GM12865 (cell line): ENCODE data around the gene SLC5A11.

Experiments
- DNase-seq: peaks from one replicate; pipeline ENCODE4 v3.0.0; 2010; ENCODE audit warnings: low read depth
- H3K4me3 ChIP-seq: 2 replicates; pipeline ENCODE4 v1.5.1; 2011; ENCODE audit warnings: mild to moderate bottlenecking, low read depth, low read length, control low read depth
- CTCF ChIP-seq: IDR thresholded peaks from 2 replicates; pipeline ENCODE4 v1.5.1; 2011; ENCODE audit warnings: low read length, control low read depth, low read depth, inconsistent platforms; ENCODE audit not compliant: insufficient read depth; ENCODE audit errors: missing control alignments

The SLC5A11 gene

GRCh38 chr16:24944206-24944605 lies 98.4 kb downstream of the SLC5A11 start:
- no peak overlapping the region for H3K4me3 ChIP-seq
- no peak for DNase-seq
- no peak for TF ChIP-seq CTCF

GRCh38 chr16:24946155-24946554 lies 100.4 kb downstream of the SLC5A11 start:
- no peak overlapping the region for H3K4me3 ChIP-seq
- no peak for DNase-seq
- no peak for TF ChIP-seq CTCF

- no peak for TF ChIP-seq CTCF
- H3K4me3 ChIP-seq = no peak overlapping the region
- DNase-seq = no peak
These were observed 104.5 kb downstream of the SLC5A11 start for GRCh38 chr16:24950275-24950674.

GRCh38 chr16:24953306-24953705 lies 107.5 kb downstream of the SLC5A11 start:
- DNase-seq = no peak
- no peak overlapping the region for H3K4me3 ChIP-seq
- TF ChIP-seq CTCF = no peak

GRCh38 chr16:24953721-24954120 lies 108.0 kb downstream of the SLC5A11 start:
- no peak overlapping the region for H3K4me3 ChIP-seq
- TF ChIP-seq CTCF = no peak
- DNase-seq = no peak

- no peak for DNase-seq
- no peak for TF ChIP-seq CTCF
- no peak overlapping the region for H3K4me3 ChIP-seq
These were observed 108.4 kb downstream of the SLC5A11 start for GRCh38 chr16:24954137-24954536.

GRCh38 chr16:24955975-24956731 lies 110.4 kb downstream of the SLC5A11 start:
- no peak for DNase-seq
- no peak overlapping the region for H3K4me3 ChIP-seq
- peak; percentile 4 for TF ChIP-seq CTCF
